ENCODE results near the gene WNT10A.
A peak's percentile ranks its signal among the peaks of the same experiment; 100 is the strongest.

WNT10A gene

DNA sequence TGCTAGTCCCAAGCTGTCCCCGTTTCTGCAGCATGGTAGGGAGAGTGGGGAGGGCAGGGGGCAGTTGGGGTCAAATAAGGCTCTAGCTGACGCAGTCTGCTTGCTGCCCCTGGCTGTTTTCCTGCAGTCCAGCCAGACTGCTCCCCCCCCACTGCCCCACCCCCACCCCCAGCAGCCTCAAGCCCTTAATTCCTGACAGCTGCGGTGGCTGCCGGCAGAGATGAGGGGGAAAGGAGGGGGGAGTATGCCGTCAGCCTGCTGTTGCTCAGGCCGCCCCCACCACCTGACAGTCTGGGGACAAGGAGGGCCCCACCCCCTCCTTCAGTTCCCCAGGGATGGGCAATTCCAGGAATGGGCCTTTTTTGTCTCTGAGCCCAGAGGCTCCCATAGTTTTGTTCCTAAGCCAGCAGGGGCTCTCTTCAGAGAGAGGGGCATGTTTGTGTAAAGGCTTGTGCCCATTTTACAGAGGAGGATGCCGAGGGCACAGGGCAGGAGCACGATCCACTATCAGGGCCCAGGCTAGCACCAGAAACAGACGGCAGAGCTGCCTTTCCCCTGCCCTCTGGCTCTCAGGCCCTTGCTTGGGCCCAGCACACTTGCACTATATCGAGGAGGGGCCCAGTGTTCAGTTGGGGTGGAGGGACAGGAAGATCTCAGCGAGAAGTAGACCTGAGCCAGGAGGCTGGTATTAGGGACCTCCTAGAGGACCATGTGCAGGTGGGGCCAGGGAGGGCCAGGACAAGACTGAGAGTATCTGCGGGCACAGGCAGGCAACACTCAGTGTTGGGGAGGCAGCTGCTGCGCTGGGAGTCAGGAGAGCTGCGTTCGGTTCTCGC, 1.5 kb upstream of the WNT10A start:
- no peak for DNase-seq

DNA sequence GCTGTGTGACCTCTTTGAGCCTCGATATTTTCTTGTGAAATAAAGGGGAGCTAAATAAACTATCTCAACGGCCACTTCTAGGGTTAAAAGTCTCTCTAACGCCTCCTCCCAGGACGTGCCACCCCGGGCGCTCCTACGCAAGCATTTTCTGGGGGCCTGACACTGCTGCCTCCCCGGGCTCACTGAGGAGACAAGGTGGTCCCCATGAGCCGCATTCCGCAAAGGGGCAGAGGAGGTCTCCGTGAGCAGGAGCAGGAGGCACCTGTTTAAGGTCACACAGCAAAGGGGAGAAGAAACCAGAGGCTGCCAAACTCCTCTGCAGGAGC, 913 bp upstream of the WNT10A start:
- DNase-seq = no peak

GRCh38 chr2:218880859-218881594, 375 bp downstream of the WNT10A start:
- DNase-seq = no peak

GRCh38 chr2:218881744-218882460, 1.2 kb downstream of the WNT10A start:
- no peak for DNase-seq

DNA sequence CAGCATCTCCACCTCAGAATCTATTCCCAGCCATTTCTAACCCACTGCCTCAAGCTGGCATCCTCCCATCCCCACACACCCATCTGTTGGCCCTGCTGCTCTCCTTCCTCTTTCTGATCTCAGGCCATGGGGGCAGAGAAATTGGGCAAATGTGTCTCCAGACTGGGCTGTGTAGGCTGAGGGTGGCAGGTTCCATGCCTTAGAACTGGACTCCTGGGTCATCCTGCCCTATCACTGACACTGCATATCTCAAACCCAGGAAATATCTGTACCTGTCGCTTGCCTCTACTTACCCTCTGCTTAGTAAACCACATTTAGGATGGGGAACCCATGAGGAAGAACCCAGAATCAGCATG, 1.8 kb downstream of the WNT10A start:
- no peak for DNase-seq

GRCh38 chr2:218882866-218883366, 2.3 kb downstream of the WNT10A start:
- DNase-seq = no peak

DNA sequence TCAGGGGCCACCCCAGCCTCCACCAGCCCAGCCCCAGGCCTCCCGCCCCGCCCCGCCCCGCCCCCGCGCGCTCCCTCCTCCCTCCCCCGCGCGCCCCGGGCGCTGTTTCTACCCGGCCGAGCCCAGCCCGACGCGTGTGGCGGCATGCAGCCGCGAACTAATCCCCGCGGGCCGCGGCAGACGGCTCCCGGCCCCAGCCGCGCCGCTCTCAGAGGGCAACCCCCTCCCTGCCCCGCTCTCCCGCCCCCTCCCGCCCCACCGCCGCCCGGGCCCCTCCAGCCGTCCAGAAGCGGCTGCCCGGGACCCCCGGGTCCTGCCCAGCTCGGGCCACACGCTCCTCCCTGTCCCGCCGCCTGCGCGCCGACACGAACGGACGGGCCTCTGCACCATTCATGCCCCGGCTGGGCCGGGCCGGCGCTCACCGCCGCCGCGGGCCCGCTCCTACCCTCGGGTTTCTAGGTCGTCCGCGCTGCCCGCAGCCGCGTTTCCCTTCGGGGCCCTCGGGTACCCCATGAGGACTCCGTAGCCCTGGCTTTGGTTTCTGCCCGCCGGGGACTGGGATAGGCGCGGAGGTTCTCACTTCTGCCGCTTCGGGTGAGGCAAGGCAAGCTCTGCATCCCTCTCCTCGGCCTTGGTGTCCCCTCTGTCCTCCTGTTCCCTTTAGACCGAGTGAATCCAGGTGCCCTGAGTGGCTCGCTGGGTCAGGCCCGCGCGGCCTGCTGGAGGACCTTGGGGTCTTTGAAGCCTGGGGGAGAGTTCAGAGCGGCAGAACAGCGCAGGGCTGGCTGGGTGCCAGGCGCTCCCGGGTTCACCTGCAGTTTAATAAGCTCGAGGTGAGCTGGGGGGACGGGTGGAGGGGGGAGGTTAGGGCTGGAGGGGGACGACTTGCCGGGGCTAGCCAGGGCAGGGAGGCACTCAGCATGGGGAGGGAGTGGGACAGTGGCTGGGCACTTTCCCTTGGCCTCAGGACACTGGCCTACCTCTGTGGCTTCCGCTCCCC, 3.1 kb downstream of the WNT10A start:
- peak; percentile 51 for DNase-seq

DNA sequence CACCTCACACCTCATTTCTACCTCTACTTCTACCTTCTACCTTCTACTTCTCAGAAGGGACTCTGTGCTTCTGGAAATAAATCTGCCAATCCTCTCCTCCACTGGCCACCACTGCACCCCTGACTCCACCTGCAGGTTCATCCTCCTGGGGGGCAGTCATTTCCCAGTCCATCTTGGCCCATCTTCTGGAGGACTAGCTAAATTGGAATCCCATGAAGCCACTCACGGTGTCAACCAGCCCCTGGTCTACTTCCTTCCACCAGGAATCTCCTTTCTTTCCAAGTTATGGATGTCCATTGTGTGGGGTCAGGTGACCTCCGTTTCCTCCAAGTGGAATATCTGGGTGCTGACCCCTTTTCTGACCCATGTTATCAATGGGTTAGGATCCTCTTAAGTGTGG, 3.9 kb downstream of the WNT10A start:
- no peak for DNase-seq

- DNase-seq = no peak
Observed at GRCh38 chr2:218885981-218886947, 5.6 kb downstream of the WNT10A start.

- no peak for DNase-seq
Observed at GRCh38 chr2:218887079-218887478, 6.4 kb downstream of the WNT10A start.

- DNase-seq = no peak
Observed at GRCh38 chr2:218888341-218888740, 7.7 kb downstream of the WNT10A start.

DNA sequence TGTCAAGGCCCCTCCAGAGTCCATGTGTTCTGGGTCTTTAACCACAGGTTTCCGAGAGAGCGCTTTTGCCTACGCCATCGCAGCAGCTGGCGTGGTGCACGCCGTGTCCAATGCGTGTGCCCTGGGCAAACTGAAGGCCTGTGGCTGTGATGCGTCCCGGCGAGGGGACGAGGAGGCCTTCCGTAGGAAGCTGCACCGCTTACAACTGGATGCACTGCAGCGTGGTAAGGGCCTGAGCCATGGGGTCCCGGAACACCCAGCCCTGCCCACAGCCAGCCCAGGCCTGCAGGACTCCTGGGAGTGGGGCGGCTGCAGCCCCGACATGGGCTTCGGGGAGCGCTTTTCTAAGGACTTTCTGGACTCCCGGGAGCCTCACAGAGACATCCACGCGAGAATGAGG, 9.3 kb downstream of the WNT10A start:
- DNase-seq = no peak

DNA sequence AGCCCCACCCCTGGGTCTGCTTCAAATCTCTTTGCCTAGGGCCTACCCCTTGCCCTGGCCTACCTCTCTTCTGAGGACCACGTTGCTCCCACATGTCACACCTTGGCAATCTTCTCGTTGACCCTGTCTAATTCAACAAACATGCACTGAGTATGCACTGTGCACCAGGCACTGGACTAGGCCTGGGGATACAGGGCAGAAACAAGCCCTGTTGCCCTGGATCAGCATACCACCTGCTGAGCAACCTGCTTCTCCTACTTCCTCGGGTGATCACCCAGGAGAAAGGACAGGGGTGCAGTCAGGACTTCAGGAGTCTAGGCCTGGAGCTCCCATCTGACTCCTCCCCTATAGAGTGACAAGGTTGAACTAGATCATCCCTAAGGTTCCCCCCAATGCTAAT, 9.7 kb downstream of the WNT10A start:
- no peak for DNase-seq

DNA sequence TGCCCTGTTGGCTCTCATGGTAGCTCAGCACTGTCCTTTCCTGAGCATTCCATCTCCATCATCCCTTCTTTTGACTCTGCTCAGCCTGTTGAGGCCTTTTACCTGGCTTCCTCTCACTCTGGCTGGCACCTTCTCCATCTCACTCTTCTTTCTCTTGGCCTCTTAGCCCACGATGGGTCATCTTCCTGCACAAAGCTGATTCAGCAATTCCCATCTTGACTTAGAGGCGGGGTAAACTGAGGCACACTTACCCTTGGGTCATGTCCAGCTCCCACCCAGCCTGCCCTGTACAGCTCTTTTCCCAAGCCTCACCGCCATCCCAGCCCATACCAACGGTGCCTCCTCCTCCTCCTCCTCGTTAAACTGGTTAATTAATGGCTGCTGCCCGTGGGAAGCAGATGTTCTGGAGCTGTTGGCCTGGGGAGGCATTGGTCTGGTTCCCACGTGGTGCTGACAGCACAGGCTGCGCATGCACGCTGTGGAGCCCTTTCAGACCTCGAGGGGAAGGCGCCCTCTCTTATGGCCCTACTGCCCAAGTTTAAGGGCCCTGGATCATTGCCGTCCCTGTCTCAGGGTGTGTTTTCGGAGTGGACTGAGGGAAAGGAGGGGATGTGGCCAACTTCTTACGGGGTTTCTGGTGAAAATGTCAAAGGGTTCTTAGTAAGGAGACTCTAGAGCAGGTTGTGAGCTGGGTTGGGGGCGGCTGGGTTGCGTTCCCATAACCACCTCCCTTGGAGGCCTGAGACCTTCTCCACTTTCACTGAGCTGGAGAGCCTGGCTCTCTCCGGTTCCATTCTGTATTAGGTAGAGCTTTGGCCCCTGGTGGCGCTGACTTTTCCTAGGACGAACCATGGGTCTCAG, 10.9 kb downstream of the WNT10A start:
- DNase-seq = no peak

GRCh38 chr2:218892693-218893348, 12.2 kb downstream of the WNT10A start:
- DNase-seq = peak; percentile 91

- no peak for DNase-seq
Observed at GRCh38 chr2:218893349-218894150, 12.9 kb downstream of the WNT10A start.

GRCh38 chr2:218894151-218894879, 13.7 kb downstream of the WNT10A start:
- DNase-seq = no peak

- DNase-seq = no peak
Observed at GRCh38 chr2:218894880-218895157, 14.2 kb downstream of the WNT10A start.
